Activated CD8-positive, alpha-beta memory T cell treated with anti-CD3 and anti-CD28 coated beads, Interleukin-2, amount 50 U/mL, for 1 hour (primary cell): ENCODE measurements around the gene PRR5L.

ENCODE experiments used
- DNase-seq: peaks from one replicate; pipeline ENCODE4 v3.0.0-alpha.2; 2020; ENCODE audit errors: extremely low read depth

The PRR5L gene

GRCh38 chr11:36358436-36358835 lies 62.3 kb downstream of the PRR5L start:
- DNase-seq, result no peak

GRCh38 chr11:36360318-36360717 lies 64.2 kb downstream of the PRR5L start:
- DNase-seq, result no peak

GRCh38 chr11:36360826-36361415 lies 64.8 kb downstream of the PRR5L start:
- DNase-seq, result no peak

- DNase-seq, result no peak
Observed at GRCh38 chr11:36361472-36361871, 65.4 kb downstream of the PRR5L start.

- no peak for DNase-seq
Observed at GRCh38 chr11:36361901-36362391, 65.9 kb downstream of the PRR5L start.

- DNase-seq, result no peak
Observed at GRCh38 chr11:36362902-36363301, 66.8 kb downstream of the PRR5L start.

- DNase-seq, result no peak
Observed at GRCh38 chr11:36363361-36364268, 67.5 kb downstream of the PRR5L start.

- DNase-seq, result no peak
Observed at GRCh38 chr11:36364551-36365325, 68.7 kb downstream of the PRR5L start.

GRCh38 chr11:36365907-36366306 lies 69.8 kb downstream of the PRR5L start:
- no peak for DNase-seq

- DNase-seq, result no peak
Observed at GRCh38 chr11:36367806-36368680, 72.0 kb downstream of the PRR5L start.

- DNase-seq, result no peak
Observed at GRCh38 chr11:36371181-36371580, 75.1 kb downstream of the PRR5L start.

GRCh38 chr11:36371590-36371989 lies 75.5 kb downstream of the PRR5L start:
- no peak for DNase-seq

GRCh38 chr11:36372101-36372771 lies 76.1 kb downstream of the PRR5L start:
- DNase-seq, result no peak

- DNase-seq, result no peak
Observed at GRCh38 chr11:36373016-36374010, 77.2 kb downstream of the PRR5L start.

GRCh38 chr11:36374726-36375125 lies 78.6 kb downstream of the PRR5L start:
- no peak for DNase-seq

- no peak for DNase-seq
Observed at GRCh38 chr11:36375353-36376008, 79.4 kb downstream of the PRR5L start.

GRCh38 chr11:36376009-36376887 lies 80.2 kb downstream of the PRR5L start:
- no peak for DNase-seq
